HepG2 (cell line): Measurements from ENCODE around the gene SYTL2. TPM values are rescaled to one million over a fixed set of nuclear protein-coding genes. Genes with fewer than 3 reads are reported as not detected.

Experiments
- EP300 ChIP-seq, 3 experiments: sonication (generic) in 1 of 3; formaldehyde crosslinking in 1 of 3; IDR thresholded peaks; 2 replicates each; pipeline versions ENCODE4 v1.5.1 to v1.6.1; 2011 to 2020; ENCODE audit warnings: low read depth in 2 of 3, low read length in 2 of 3, borderline replicate concordance in 1 of 3, improper control_type of control experiment in 1 of 3, mild to moderate bottlenecking in 1 of 3, missing genetic modification reagents in 1 of 3, moderate library complexity in 1 of 3
- GMEB1 ChIP-seq: sonication (generic); formaldehyde crosslinking; IDR thresholded peaks from 2 replicates; pipeline ENCODE4 v1.5.1; 2020; ENCODE audit warnings: missing genetic modification reagents, mild to moderate bottlenecking, borderline replicate concordance
- LCORL ChIP-seq, 2 experiments: fragments of 450-650 bp in 1 of 2; sonication (generic) in 1 of 2; formaldehyde crosslinking in 1 of 2; IDR thresholded peaks; 2 replicates each; pipeline versions ENCODE4 v1.5.0 to v1.6.1; 2017 to 2020; ENCODE audit warnings: antibody characterized with exemption in 1 of 2, missing genetic modification reagents in 1 of 2
- MED13 ChIP-seq: sonication (generic); formaldehyde crosslinking; IDR thresholded peaks from 2 replicates; pipeline ENCODE4 v1.5.0; 2020; ENCODE audit warnings: missing genetic modification reagents
- MZF1 ChIP-seq: sonication (generic); formaldehyde crosslinking; IDR thresholded peaks from 2 replicates; pipeline ENCODE4 v1.8.1; 2023; ENCODE audit warnings: mild to moderate bottlenecking, missing genetic modification reagents, borderline replicate concordance
- NFRKB ChIP-seq: fragments of 450-650 bp; IDR thresholded peaks from 2 replicates; pipeline ENCODE4 v1.6.1; 2017
- NR0B2 ChIP-seq: sonication (generic); formaldehyde crosslinking; IDR thresholded peaks from 2 replicates; pipeline ENCODE4 v1.4.0; 2020; ENCODE audit warnings: mild to moderate bottlenecking, missing genetic modification reagents
- SIX4 ChIP-seq: sonication (generic); formaldehyde crosslinking; IDR thresholded peaks from 2 replicates; pipeline ENCODE4 v1.4.0; 2020; ENCODE audit warnings: missing genetic modification reagents
- TBP ChIP-seq: sonication (generic); formaldehyde crosslinking; IDR thresholded peaks from 2 replicates; pipeline ENCODE4 v1.5.0; 2020; ENCODE audit warnings: missing genetic modification reagents
- TRIM24 ChIP-seq: sonication (generic); formaldehyde crosslinking; IDR thresholded peaks from 2 replicates; pipeline ENCODE4 v1.8.0; 2022; ENCODE audit warnings: mild to moderate bottlenecking, missing genetic modification reagents
- ZNF562 ChIP-seq: sonication (generic); formaldehyde crosslinking; IDR thresholded peaks from 2 replicates; pipeline ENCODE4 v1.8.0; 2022; ENCODE audit warnings: missing genetic modification reagents, borderline replicate concordance
- ZNF629 ChIP-seq: sonication (generic); formaldehyde crosslinking; conservative IDR thresholded peaks from 2 replicates; pipeline ENCODE4 v1.5.0; 2020; ENCODE audit warnings: missing genetic modification reagents
- polyA plus RNA-seq, 8 experiments: library from polyadenylated mRNA; depleted of rRNA in 3 of 8; stranded (reverse) in 7 of 8; unstranded in 1 of 8; fragments of >200 nt; fragmentation: Illumina TruSeq in 4 of 8; extraction: Trizol in 4 of 8; gene quantifications; 2 replicates each; pipeline versions ENCODE4 v1.2.1 to v1.2.3, GENCODE V29; 2011 to 2016; ENCODE audit warnings: low read depth in 4 of 8, missing spikeins in 1 of 8, mixed read lengths in 1 of 8; ENCODE audit not compliant: insufficient read depth in 1 of 8
- total RNA-seq, 5 experiments: library from RNA; depleted of rRNA; stranded (reverse); fragments of >200 nt; fragmentation: Illumina TruSeq; extraction: Trizol; gene quantifications; 2 replicates each; pipeline ENCODE4 v1.2.3, GENCODE V29; 2016; ENCODE audit warnings: low read depth in 1 of 5
- TF ChIP-seq, protein P1 (sequence below): IDR thresholded peaks from 2 replicates; pipeline ENCODE4 v1.6.1; 2016; ENCODE audit warnings: control low read depth
- TF ChIP-seq, protein P2 (sequence below): sonication (generic); formaldehyde crosslinking; IDR thresholded peaks from one replicate; pipeline ENCODE4 v1.5.1; 2020; ENCODE audit warnings: mild to moderate bottlenecking, missing genetic modification reagents; ENCODE audit errors: not compliant biosample characterization
- TF ChIP-seq, protein P3 (sequence below): sonication (generic); formaldehyde crosslinking; IDR thresholded peaks from 2 replicates; pipeline ENCODE4 v1.8.0; 2022; ENCODE audit warnings: missing genetic modification reagents, mild to moderate bottlenecking, inconsistent platforms, borderline replicate concordance

The SYTL2 gene
- total and polyA plus RNA-seq, 2 of the 13 experiments (the other 11 are each of a cell fraction or from before 2014, with no cell fraction given), result 0.77 to 0.90 TPM

DNA sequence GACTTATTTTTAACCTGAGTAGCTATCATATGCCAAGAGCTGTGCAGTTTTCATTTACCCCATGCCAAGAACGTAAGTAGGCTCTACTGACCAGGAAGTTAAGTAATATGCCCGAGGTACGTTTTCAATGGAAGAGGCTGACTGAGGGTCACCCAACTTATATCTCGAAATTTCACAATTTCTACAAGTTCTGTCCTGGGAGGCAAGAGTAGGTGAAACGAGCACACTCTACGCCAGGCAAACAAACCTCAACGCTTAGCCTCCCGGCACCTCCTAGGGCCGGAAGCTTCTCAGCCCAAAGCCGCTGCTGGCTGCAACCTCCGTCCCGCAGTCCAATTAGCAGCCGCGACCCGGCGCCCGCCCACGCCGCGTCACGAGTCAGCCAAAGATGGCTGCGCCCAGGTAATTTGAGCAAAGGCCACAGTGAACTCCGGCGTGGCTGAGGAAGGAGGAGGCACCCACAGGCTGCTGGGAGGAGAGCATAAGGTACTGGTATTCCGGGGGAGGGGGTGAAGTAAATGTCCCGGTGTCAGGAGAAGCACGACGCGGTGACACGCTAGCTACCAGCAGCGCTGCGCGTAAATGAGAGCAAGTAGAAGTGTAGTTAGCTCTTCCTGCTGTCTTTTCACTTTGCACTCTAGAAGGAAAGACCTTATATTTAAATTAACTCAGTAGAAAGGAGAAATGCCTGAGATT lies 163.2 kb downstream of the SYTL2 start, which contains the start of gene TMEM126A (continued):
- TF ChIP-seq, protein P1, sequence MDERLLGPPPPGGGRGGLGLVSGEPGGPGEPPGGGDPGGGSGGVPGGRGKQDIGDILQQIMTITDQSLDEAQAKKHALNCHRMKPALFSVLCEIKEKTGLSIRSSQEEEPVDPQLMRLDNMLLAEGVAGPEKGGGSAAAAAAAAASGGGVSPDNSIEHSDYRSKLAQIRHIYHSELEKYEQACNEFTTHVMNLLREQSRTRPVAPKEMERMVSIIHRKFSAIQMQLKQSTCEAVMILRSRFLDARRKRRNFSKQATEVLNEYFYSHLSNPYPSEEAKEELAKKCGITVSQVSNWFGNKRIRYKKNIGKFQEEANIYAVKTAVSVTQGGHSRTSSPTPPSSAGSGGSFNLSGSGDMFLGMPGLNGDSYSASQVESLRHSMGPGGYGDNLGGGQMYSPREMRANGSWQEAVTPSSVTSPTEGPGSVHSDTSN (CRISPR knock-in tag), result no peak
- TF ChIP-seq TRIM24 (CRISPR knock-in tag), result no peak
- TF ChIP-seq SIX4, result peak; percentile 16; the same call in 1 of the 2 replicates
- TF ChIP-seq TBP (CRISPR knock-in tag), result no peak
- no peak for TF ChIP-seq MED13 (CRISPR knock-in tag)
- TF ChIP-seq ZNF629 (CRISPR knock-in tag), result 0 out of 2 replicates have a peak, but pooled peaks have one; percentile 25
- TF ChIP-seq, protein P2, sequence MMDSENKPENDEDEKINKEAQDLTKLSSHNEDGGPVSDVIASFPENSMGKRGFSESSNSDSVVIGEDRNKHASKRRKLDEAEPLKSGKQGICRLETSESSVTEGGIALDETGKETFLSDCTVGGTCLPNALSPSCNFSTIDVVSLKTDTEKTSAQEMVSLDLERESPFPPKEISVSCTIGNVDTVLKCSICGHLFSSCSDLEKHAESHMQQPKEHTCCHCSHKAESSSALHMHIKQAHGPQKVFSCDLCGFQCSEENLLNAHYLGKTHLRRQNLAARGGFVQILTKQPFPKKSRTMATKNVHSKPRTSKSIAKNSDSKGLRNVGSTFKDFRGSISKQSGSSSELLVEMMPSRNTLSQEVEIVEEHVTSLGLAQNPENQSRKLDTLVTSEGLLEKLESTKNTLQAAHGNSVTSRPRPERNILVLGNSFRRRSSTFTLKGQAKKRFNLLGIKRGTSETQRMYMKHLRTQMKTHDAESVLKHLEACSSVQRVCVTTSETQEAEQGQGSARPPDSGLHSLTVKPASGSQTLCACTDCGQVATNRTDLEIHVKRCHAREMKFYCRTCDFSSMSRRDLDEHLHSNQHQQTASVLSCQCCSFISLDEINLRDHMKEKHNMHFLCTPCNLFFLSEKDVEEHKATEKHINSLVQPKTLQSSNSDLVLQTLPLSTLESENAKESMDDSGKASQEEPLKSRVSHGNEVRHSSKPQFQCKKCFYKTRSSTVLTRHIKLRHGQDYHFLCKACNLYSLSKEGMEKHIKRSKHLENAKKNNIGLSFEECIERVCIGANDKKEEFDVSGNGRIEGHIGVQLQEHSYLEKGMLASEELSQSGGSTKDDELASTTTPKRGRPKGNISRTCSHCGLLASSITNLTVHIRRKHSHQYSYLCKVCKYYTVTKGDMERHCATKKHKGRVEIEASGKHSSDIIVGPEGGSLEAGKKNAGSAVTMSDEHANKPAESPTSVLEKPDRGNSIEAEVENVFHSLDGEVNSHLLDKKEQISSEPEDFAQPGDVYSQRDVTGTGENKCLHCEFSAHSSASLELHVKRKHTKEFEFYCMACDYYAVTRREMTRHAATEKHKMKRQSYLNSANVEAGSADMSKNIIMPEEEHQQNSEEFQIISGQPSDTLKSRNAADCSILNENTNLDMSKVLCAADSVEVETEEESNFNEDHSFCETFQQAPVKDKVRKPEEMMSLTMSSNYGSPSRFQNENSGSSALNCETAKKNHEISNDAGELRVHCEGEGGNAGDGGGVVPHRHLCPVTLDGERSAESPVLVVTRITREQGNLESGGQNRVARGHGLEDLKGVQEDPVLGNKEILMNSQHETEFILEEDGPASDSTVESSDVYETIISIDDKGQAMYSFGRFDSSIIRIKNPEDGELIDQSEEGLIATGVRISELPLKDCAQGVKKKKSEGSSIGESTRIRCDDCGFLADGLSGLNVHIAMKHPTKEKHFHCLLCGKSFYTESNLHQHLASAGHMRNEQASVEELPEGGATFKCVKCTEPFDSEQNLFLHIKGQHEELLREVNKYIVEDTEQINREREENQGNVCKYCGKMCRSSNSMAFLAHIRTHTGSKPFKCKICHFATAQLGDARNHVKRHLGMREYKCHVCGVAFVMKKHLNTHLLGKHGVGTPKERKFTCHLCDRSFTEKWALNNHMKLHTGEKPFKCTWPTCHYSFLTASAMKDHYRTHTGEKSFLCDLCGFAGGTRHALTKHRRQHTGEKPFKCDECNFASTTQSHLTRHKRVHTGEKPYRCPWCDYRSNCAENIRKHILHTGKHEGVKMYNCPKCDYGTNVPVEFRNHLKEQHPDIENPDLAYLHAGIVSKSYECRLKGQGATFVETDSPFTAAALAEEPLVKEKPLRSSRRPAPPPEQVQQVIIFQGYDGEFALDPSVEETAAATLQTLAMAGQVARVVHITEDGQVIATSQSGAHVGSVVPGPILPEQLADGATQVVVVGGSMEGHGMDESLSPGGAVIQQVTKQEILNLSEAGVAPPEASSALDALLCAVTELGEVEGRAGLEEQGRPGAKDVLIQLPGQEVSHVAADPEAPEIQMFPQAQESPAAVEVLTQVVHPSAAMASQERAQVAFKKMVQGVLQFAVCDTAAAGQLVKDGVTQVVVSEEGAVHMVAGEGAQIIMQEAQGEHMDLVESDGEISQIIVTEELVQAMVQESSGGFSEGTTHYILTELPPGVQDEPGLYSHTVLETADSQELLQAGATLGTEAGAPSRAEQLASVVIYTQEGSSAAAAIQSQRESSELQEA (CRISPR knock-in tag), result no peak
- 0 out of 2 replicates have a peak, but pooled peaks have one; percentile 62 for TF ChIP-seq NR0B2
- TF ChIP-seq MZF1, result no peak
- TF ChIP-seq NFRKB, result no peak
- TF ChIP-seq LCORL (IDR thresholded peaks at IDR 0.05), result no peak
- 0 out of 2 replicates have a peak, but pooled peaks have one; percentile 35 for TF ChIP-seq LCORL (CRISPR knock-in tag; IDR thresholded peaks at IDR 0.05)
- TF ChIP-seq ZNF562 (CRISPR knock-in tag), result no peak
- peak; percentile 58 for TF ChIP-seq GMEB1
- TF ChIP-seq, protein P3, sequence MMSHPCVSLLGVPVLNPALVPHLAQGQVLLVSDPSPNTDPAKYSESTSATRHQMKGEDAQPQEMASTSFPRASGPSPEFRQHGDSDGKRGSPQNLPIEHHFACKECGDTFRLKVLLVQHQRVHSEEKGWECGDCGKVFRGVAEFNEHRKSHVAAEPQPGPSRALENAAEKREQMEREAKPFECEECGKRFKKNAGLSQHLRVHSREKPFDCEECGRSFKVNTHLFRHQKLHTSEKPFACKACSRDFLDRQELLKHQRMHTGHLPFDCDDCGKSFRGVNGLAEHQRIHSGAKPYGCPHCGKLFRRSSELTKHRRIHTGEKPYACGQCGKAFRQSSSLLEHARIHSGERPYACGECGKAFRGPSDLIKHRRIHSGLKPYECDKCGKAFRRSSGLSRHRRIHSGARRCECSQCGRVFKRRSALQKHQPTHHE (CRISPR knock-in tag), result no peak
- TF ChIP-seq EP300 (IDR thresholded peaks at IDR 0.05; ENCODE audit: low read depth in 2 of 2, low read length in 2 of 2), result peak in 1 of 2 experiments; percentile 7; a peak in 1 of 4 replicates
- no peak; the same call in 1 of the 2 replicates for TF ChIP-seq EP300 (CRISPR knock-in tag; IDR thresholded peaks at IDR 0.05; ENCODE audit: borderline replicate concordance)
